Fibroblast of mammary gland (primary cell): ENCODE data around the gene XCL1.

Experiments used
- DNase-seq: peaks from one replicate; pipeline ENCODE4 v3.0.0-alpha.2; 2010; ENCODE audit warnings: low read depth
- H3K4me3 ChIP-seq: 2 replicates; pipeline ENCODE4 v1.5.1; 2011; ENCODE audit warnings: low read depth, mild to moderate bottlenecking, low read length, moderate library complexity; ENCODE audit not compliant: control insufficient read depth
- TF ChIP-seq, protein P1 (sequence below): conservative IDR thresholded peaks from 2 replicates; pipeline ENCODE4 v1.5.1; 2011; ENCODE audit warnings: low read depth, low read length, inconsistent platforms; ENCODE audit not compliant: control insufficient read depth, insufficient read depth

XCL1 gene

DNA sequence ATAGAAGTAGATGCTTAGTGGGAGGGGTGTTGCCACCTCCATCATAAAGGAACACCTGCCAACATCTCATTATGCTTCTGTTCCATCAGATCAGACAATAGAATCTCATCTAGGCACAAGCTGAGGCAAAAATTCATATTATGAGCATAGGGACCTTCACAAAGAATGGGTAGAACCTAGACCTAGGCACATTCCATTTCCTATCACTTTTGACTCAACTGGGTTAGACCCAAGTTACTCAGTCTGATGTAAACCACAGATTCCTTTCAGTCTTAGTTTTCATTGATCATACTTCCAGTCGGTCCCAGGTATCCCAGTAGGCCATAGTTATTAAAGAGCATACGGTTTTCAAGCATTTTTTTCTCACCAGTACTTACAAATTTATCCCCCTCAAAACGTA lies 21.7 kb downstream of the XCL1 start:
- TF ChIP-seq, protein P1, sequence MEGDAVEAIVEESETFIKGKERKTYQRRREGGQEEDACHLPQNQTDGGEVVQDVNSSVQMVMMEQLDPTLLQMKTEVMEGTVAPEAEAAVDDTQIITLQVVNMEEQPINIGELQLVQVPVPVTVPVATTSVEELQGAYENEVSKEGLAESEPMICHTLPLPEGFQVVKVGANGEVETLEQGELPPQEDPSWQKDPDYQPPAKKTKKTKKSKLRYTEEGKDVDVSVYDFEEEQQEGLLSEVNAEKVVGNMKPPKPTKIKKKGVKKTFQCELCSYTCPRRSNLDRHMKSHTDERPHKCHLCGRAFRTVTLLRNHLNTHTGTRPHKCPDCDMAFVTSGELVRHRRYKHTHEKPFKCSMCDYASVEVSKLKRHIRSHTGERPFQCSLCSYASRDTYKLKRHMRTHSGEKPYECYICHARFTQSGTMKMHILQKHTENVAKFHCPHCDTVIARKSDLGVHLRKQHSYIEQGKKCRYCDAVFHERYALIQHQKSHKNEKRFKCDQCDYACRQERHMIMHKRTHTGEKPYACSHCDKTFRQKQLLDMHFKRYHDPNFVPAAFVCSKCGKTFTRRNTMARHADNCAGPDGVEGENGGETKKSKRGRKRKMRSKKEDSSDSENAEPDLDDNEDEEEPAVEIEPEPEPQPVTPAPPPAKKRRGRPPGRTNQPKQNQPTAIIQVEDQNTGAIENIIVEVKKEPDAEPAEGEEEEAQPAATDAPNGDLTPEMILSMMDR = no peak
- no peak overlapping the region for H3K4me3 ChIP-seq
- DNase-seq = no peak

DNA sequence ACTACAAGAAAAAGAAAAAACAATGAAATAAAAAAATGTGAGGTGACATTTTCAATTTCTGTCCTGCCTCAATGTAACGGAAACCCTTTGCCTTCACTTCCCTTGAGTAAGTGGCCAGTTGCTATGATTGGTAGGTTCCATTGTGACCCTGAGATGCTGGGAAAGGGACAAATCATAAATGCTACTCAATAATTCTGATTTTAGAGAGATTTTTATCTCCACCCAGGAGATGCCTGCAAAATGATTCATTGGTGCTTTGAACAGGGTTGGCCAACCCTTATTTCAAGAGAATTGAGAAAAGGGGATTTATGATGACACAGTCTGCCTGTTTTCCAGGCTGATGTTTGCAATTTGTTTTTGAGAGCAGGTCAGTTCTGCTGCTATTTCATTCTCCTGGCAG lies 22.5 kb downstream of the XCL1 start:
- no peak overlapping the region for H3K4me3 ChIP-seq
- DNase-seq = peak; percentile 47
- TF ChIP-seq, protein P1 = no peak

DNA sequence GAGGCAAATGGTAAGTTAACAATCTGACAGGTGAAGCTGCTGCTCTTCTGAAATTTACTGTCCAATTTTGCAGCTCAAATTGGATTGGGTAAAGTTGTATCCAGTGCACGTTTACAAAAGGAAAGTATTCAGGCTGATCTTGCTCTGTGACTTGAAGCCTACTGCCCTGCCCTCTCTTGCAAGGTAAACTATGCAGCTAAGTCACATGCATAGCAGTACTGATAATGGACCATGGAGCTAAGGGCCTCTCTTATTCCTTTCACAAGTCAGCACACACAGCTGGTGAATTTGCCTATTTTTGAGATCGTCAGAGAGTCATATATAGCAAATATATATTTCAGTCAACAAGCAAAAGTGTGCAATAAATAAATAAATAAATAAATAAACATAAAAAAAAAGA lies 23.2 kb downstream of the XCL1 start:
- no peak overlapping the region for H3K4me3 ChIP-seq
- TF ChIP-seq, protein P1 = no peak
- DNase-seq = no peak

DNA sequence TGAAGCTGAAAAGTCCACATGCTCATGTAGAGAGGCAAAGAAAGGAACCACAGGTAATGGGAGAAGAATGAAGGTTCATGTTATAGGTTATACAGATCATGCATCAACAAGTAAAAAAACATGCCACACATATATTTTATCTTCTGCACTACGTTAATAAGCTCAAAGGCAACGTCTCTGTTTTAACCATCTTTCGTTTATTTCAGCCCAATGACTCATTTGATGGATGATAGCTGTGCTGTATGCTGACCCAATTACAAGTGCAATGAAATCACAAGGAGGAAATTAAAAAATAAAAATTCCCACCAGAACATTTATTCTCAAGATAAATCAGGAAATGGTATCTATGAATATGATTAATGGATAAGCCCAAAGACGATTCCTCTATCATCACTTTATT lies 24.6 kb downstream of the XCL1 start:
- TF ChIP-seq, protein P1 = no peak
- no peak overlapping the region for H3K4me3 ChIP-seq
- peak; percentile 51 for DNase-seq

DNA sequence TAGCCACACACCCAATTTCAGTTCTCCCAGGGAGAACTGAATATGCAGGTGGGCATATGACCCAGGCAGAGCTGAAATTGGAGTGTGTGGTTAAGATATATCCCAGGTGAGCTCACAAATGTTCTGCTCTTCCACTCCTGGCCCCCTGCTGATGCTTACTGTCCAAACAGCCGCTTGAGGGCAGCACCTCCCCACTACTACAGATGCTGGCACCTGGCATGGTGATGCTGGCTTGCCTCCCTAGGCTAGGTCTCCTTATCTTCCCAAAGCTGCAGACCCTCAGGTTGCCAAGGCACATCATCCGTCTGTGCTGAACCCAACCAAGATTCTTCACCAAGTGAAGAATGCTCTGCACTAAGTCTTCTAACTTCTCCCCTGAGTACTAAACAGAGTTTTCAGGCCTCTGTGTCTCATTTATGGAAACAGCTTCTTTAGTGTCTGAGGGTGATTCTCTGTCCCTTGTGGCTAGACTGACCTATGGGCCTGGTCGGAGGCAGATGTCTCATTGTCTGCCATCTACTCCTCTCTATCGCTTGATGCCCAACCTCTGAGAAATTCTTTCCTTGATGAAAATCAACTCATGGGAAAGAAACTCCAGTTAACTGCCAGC lies 27.2 kb downstream of the XCL1 start:
- TF ChIP-seq, protein P1 = peak; percentile 86
- DNase-seq = peak; percentile 64
- no peak overlapping the region for H3K4me3 ChIP-seq

DNA sequence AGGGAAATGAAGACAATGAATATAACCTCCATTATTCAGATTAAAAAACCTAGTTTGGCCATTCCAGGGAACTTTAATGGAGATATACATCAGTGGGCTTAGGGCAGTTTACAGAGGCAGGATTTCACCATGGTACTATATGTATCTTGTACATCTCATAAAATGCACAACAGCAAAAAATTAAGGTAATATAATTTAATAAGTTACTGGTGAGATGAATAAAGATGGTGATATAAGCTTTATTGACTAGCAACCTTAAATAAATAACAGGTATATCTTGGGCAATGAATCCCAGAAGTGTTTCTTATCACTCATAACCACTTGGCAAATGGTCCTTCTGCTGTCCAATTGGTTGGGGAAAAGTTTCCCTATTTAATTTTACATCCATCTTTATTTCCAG lies 29.0 kb downstream of the XCL1 start:
- TF ChIP-seq, protein P1 = no peak
- H3K4me3 ChIP-seq = no peak overlapping the region
- no peak for DNase-seq

DNA sequence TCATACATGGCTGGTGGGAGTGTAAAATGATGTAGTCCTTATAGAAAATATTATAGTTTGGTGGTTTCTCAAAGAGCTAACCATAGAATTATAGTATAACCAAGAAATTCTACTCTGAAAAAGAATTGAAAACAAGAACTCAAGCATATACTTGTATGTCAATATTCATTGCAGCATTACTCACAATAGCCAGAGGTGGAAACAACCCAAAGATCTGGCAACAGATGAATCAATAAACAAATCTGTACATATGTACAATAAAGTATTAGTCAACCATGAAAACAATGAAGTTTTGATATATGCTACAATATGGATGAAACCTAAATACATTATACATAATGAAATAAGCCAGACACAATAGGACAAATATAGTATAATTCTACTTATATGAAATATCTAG lies 29.7 kb downstream of the XCL1 start:
- no peak for DNase-seq
- TF ChIP-seq, protein P1 = no peak
- no peak overlapping the region for H3K4me3 ChIP-seq
